ENCODE results near the gene STX8. TPM values are rescaled to one million over a fixed set of nuclear protein-coding genes. Genes with fewer than 3 reads are reported as not detected.

The STX8 gene
- total RNA-seq, 1 experiment from 2014 or later, result 38.8 TPM

- Histone ChIP-seq H3K9ac (ENCODE audit: low read length) (no peak overlapping the region), H3K36me3 (ENCODE audit: control insufficient read depth in 1 of 2, insufficient read depth in 2 of 2, low read length in 2 of 2) (no peaks in the 10 kb centered on the region), H3K27ac (ENCODE audit: low read depth, low read length) (no peak overlapping the region), H3K4me1 (ENCODE audit: control insufficient read depth in 1 of 2, insufficient read depth in 2 of 2, low read length in 2 of 2) (peaks cover 5 to 7% of the 10 kb centered on the region in 2 experiments; a peak in 3 of 4 replicates), H3K27me3 (ENCODE audit: insufficient read depth, low read length) (no peaks in the 10 kb centered on the region), H3K4me2 (ENCODE audit: low read length) (no peak overlapping the region), H4K20me1 (ENCODE audit: insufficient read depth) (no peaks in the 10 kb centered on the region), H3K9me2 (ENCODE audit: insufficient read depth) (no peaks in the 10 kb centered on the region), H2AFZ (ENCODE audit: low read depth, low read length, poor library complexity, severe bottlenecking) (no peak overlapping the region), H3K9me3 (ENCODE audit: control insufficient read depth in 1 of 2, insufficient read depth in 1 of 2, low read depth in 1 of 2, low read length in 2 of 2) (no peaks in the 10 kb centered on the region), H3K79me2 (ENCODE audit: insufficient read depth, low read length) (no peaks in the 10 kb centered on the region), H3K4me3 (replicated peaks in 1 of 2; ENCODE audit: low read depth in 1 of 2, low read length in 2 of 2) (no peak overlapping the region)
- ChIA-PET POLR2A (no interaction called here), CTCF (interaction anchor here (1.0 kb wide), 1 partner anchor 116 kb away, joined by 4 read pairs; no protein-coding TSS in a partner anchor), RAD21 (ENCODE audit: low non-redundant PET in 1 of 2, low total read pairs in 2 of 2, uncharacterized antibody in 2 of 2, unreplicated experiment in 2 of 2) (no interaction called here)
- ATAC-seq (no peak), DNase-seq (ENCODE audit: low read depth, low spot score) (no peak)
- TF ChIP-seq ELF1 (IDR thresholded peaks at IDR 0.05; ENCODE audit: borderline replicate concordance, low read depth) (no peak), CBX3 (IDR thresholded peaks at IDR 0.05; ENCODE audit: low read depth) (no peak), EZH2phosphoT487 (IDR thresholded peaks at IDR 0.05; ENCODE audit: borderline replicate concordance) (no peak), SP1 (IDR thresholded peaks at IDR 0.05; ENCODE audit: low read depth) (no peak), POLR2AphosphoS5 (IDR thresholded peaks at IDR 0.05; ENCODE audit: low read depth, low read length) (no peak), MAX (IDR thresholded peaks at IDR 0.05) (no peak), RAD21 (IDR thresholded peaks at IDR 0.05; ENCODE audit: low read depth) (no peak)
- BruUV-seq (replicated peaks), result no TSS peak
- intact Hi-C loops (cut with micrococcal nuclease), result no loop called here
These were observed 169.5 kb downstream of the STX8 start for GRCh38 chr17:9406046-9406606.

- ATAC-seq, result no peak
- Histone ChIP-seq H3K9ac (ENCODE audit: low read length) (no peak overlapping the region), H4K20me1 (ENCODE audit: insufficient read depth) (no peaks in the 10 kb centered on the region), H3K4me1 (ENCODE audit: control insufficient read depth in 1 of 2, insufficient read depth in 2 of 2, low read length in 2 of 2) (peaks cover 5 to 7% of the 10 kb centered on the region in 2 experiments; a peak in 3 of 4 replicates), H3K36me3 (ENCODE audit: control insufficient read depth in 1 of 2, insufficient read depth in 2 of 2, low read length in 2 of 2) (no peaks in the 10 kb centered on the region), H3K9me2 (ENCODE audit: insufficient read depth) (no peaks in the 10 kb centered on the region), H2AFZ (ENCODE audit: low read depth, low read length, poor library complexity, severe bottlenecking) (no peak overlapping the region), H3K9me3 (ENCODE audit: control insufficient read depth in 1 of 2, insufficient read depth in 1 of 2, low read depth in 1 of 2, low read length in 2 of 2) (no peaks in the 10 kb centered on the region), H3K79me2 (ENCODE audit: insufficient read depth, low read length) (no peaks in the 10 kb centered on the region), H3K4me2 (ENCODE audit: low read length) (no peak overlapping the region), H3K27ac (ENCODE audit: low read depth, low read length) (no peak overlapping the region), H3K4me3 (replicated peaks in 1 of 2; ENCODE audit: low read depth in 1 of 2, low read length in 2 of 2) (no peak overlapping the region), H3K27me3 (ENCODE audit: insufficient read depth, low read length) (no peaks in the 10 kb centered on the region)
- ChIA-PET CTCF (no interaction called here), POLR2A (no interaction called here), RAD21 (ENCODE audit: low non-redundant PET in 1 of 2, low total read pairs in 2 of 2, uncharacterized antibody in 2 of 2, unreplicated experiment in 2 of 2) (no interaction called here)
- DNase-seq (ENCODE audit: low read depth, low spot score), result no peak
- no TSS peak for BruUV-seq (replicated peaks)
- TF ChIP-seq ZFX (IDR thresholded peaks at IDR 0.05) (no peak), EGR1 (IDR thresholded peaks at IDR 0.05; ENCODE audit: low read depth) (no peak), ELF1 (IDR thresholded peaks at IDR 0.05; ENCODE audit: borderline replicate concordance, low read depth) (no peak), EZH2phosphoT487 (IDR thresholded peaks at IDR 0.05; ENCODE audit: borderline replicate concordance) (no peak), TCF7L2 (IDR thresholded peaks at IDR 0.05; ENCODE audit: borderline replicate concordance, extremely low read depth, insufficient read depth, insufficient read length) (no peak), CTCF (IDR thresholded peaks at IDR 0.05 in 2 of 3, conservative IDR thresholded peaks at IDR 0.05 in 1 of 3; ENCODE audit: borderline replicate concordance in 1 of 3, insufficient read depth in 1 of 3, low read depth in 2 of 3, low read length in 2 of 3) (no peak)
- TF ChIP-seq, protein P1, sequence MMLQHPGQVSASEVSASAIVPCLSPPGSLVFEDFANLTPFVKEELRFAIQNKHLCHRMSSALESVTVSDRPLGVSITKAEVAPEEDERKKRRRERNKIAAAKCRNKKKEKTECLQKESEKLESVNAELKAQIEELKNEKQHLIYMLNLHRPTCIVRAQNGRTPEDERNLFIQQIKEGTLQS (IDR thresholded peaks at IDR 0.05), result no peak
- intact Hi-C loops (cut with micrococcal nuclease), result loop anchor here (2.0 kb wide), 1 partner anchor 120 kb away; no protein-coding TSS in a partner anchor
These were observed 172.4 kb downstream of the STX8 start for GRCh38 chr17:9403257-9403656.
